GM19455 (cell line): ENCODE data around the gene DNAJC25.

Source experiments
- ATAC-seq: cut with Tn5 transposase; IDR thresholded peaks from one replicate; pipeline ENCODE4 v1.9.1; 2021; ENCODE audit not compliant: unreplicated experiment

The DNAJC25 gene

DNA sequence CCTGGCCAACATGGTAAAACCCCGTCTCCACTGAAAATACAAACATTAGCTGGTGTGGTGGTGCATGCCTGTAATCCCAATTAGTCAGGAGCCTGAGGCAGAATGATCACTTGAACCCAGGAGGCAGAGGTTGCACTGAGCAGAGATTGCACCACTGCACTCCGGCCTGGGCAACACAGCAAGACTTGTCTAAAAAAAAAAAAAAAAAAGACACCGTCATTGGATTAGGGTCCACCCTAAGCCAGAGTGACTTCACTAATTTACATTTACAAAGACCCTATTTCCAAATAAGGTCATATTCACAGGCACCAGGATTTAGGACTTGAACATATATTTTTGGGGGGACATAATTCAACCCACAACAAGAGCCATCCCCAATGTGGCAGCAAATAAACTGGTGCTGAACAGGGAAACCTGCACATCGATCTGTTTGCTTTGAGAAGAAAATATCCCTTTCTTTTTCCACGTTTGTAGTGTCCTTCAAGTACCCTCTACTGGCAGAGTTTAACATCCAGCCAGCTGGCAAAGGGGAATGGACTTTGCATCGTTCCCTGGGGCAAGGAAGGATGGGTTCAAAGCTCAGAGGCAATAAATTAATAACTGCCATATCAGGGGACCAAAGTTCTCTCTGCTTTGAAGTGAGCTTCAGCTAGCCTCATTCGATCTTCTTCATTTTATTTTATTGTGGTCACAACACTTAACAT is 3.7 kb upstream of the DNAJC25 start:
- ATAC-seq = no peak

DNA sequence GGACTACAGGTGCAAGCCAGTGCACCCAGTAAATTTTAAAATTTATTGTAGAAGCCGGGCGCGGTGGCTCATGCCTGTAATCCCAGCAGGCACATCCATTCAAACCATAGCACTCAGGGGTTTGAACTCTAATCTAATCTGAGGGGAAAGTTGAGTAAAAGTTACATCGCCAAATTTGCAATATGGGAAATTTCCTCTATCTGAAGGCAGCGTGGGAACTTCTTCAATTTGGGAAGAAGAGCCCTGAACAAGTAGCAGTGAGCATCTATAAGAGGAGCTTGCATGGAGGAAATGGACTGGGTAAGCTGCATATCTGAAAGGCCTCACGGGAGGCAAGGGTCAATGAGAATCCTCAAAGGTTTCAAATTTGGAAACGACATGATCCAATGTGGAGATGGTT is 2.7 kb upstream of the DNAJC25 start:
- ATAC-seq = no peak

DNA sequence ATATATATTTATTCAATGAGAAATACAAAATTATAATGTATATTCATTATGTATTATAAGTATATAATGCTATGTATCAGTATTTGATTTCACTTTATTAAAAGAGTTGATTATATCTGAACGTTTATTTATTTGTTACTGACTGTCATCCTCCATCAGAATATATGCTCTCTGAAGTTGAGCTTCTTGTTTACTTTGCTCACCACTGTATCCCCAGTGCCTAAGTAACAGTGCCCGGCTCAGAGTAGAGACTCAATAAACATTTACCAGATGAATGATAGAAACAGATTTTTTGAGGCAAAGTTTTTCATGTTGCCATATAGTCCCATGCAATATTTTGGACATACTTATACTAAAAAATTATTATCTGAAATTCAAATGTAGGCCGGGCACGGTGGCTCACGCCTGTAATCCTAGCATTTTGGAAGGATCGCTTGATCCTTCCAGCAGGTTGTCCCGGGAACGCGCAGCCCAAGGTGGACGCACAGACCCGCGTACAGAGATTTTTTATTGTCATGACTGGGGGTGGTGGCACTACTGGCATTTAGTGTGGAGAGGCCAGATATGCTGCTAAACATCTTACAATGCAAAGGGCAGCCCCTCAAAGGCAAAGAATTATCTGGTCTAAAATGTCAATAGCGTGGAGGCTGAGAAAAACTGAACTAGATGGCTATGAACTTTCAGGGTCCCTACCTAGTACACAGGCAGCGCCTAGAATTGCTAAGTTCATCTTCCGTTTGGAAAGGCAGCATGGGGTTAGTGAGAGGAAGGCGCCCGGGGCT is 761 bp upstream of the DNAJC25 start:
- ATAC-seq = peak; percentile 23

DNA sequence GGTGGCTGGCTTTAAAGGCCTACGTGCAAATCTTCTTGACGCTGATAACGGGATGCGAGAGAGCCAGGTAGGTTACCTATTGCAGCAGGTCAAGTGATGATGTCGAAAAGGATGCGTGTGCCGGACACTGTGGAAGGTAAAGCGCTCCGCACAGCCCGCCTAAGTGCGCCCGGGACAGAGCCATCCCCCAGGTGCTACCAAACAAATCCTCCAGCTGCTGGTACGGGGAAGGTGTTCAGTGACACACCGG is 245 bp upstream of the DNAJC25 start:
- no peak for ATAC-seq

DNA sequence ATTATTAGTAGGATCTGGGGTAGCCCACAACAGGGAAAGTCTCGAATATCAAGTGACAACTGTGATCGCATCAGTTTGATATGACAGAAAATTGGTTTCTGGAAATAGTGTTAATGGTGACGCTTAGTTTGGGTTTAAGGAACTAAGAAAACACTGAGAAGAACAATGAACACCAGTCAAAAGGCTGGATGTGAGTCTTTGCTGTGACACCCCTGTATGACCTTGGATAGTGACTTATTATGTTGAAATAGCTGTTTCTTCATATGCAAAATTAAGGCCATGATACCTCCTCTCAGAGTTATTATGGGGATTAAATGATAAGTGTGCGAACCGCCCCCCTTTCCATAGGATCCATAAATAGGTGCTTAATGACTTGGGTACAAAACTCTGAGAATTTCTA is 926 bp downstream of the DNAJC25 start:
- no peak for ATAC-seq

DNA sequence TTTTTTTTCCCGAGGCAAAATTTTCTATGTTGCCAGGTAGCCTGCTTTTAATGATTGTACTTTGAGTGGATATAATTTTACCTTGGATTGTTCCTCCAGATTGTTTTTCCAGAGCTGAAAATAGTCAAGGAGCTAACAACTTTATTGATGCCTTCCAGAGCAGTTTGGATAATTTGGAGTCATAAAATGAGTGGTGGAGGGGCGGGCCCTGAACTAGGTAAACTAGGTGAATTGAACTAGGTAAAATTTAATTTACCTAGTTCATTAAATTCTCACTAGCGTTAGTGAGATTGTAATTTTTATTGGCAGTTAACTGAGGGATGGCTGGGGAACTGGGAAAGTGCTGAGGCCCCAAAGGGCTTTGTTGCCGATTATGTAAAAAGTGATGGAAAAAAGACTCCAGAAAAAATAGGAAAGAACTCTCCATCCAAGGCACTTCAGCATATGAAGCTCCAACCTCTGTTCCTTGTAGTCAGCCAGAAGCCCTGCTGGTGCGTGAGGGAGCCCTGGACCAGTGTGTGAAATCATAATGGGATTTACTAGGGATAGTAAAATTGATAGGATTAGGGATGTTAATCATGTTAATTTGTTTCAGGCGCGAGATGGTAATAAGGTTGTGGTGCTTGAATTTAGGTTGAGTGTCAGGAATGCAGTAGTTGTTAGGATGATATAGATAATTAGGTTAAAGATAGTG is 1.7 kb downstream of the DNAJC25 start:
- ATAC-seq = no peak

DNA sequence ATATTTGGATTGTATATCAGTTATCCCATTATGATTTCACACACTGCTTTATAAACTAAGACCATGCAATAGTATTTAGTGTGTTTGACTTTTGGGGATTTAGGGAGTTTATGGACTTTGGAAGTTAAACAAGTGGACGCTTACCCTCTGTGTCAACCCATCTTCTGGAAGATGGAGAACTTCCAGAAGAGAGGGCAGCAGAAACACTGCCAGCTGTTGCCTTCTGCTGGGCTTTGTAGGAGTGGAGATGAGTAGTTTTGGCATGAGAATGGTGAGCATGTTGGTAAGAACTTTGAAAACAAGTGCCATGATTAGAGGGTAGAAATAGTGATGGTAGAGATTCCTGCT is 2.2 kb downstream of the DNAJC25 start:
- ATAC-seq = no peak

DNA sequence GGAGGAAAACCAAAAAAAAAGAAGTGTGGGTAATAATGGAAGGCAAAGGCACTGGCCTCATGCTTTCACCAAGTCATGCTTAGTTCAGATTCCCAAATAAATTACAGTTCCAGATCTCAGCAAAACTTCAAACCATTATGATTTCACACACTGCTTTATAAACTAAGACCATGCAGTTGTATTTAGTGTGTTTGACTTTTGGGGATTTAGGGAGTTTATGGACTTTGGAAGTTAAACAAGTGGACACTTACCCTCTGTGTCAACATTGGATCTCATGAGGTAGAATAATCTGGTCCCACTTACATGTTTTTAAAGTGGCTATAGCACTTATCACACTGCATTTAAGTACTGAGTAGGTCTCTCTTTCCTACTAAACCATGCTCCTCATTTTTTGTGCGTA is 3.7 kb downstream of the DNAJC25 start:
- no peak for ATAC-seq

DNA sequence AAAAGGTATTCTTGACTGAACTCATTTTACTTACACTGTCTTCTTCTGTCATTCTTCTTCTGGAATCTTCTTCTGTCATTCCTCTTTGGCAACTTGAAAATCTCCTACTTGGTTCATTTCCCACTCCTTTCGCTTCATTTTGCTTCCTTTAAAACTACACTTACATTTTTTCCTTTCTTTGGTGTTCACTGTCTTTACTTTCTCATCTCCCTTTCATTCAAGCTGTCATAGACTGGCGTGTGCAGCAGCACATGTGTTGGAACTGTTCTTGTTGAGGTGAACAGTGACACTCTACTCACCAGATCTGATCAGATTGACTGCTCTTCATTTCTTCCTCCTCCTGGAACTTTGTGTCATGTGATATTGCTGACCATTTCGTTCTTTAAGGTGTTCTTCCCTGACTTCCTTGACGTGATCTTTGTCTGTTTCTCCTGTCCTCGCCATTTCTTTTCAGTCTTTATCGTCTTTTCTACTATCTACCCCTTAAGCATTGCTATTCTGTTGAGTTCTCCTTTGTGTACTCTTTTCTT is 6.4 kb downstream of the DNAJC25 start:
- ATAC-seq = no peak

DNA sequence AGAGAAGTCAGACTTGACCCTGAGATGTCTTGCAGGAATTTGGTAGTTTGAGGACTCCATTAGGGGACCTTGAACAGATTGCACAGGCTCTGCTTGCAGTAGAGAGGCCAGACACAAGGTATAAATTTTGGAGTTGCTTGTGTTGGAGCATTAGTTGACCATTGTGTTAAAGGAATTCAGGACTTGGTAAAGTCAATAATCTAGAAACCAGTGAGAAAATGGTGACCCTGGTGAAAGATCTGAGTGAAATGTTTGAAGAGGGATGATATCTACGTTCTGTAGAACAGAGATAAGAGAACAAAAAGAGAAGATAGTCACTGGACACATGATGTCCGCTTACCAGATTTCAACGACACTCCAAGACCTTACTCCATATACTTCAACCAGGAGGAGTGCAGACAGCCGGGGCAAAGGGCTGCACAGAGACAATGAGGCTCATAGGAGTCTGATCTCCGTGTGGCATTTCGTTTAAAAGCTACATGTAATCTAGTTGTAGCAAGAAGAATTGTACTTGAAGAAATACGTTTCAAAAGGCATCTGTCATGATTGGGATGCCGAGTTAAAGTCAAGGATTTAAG is 13.2 kb downstream of the DNAJC25 start:
- ATAC-seq = no peak

DNA sequence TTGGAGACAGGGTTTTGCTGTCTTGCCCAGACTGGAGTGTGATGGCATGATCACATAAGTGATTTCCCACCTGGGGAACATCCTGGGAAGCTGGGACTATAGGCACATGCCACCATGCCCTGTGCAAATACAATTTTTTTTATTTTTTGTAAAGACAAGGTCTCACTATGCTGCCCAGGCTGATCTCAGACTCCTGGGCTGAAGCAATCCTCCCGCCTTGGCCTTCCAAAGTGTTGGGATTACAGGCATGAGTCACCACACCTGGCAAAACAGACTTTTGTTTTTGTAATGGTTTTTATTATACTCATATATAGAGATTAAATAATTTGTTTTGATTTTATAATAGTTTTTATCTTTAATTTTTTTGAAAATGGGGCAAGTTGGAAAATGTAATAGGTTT is 14.7 kb downstream of the DNAJC25 start:
- no peak for ATAC-seq

DNA sequence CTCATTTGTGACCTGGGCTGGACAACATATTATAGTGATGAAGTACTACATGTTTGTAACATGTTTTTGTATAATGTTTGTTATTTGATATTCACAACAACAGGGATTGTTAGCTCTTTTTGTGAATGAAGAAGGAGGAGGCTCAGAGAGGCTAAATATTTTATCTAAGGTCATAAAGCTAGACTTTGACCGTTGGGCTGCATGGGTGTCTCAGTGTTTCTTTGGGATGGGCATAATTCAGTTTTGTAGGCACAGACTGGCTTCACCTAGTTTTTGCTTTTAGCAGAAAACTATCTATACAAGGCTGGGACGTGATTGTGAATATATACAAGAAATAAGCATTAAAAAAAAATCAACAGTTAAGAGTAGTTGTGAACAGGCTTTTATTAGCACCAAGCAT is 15.3 kb downstream of the DNAJC25 start:
- no peak for ATAC-seq

DNA sequence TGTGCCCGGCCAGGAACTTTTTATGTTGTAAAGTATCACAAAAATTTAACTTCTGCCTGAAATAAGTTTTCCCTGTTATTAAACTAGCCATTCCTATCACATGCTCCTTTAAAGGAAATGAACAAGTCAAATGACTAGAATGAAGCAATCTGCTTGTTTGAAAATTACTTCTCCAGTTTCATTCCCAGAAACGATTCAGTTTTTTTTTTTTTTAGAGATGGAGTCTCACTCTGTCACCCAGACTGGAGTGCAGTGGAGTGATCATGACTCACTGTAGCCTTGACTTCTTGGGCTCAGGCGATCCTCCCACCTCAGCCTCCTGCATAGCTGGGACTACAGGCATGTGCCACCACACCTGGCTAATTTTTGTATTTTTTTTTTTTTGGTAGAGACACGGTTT is 16.9 kb downstream of the DNAJC25 start:
- ATAC-seq = no peak

DNA sequence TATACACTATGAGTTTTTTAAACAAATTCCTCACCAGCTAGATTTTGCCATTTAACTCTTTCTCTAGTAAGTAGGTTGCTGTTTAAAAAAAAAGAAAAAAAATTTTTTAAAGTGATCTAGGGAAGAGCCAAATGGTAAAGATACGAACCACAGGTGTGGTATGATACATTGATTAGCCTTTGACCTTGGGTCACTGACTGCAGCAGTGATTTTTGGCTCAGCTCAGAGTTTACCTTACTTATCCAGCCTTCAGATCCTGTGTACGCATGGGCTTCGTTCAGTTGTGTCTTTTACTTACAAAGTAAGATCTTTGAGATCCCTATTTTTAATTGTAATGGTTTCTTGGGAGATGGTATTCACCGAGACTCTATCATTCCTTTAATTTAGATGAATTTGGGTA is 17.9 kb downstream of the DNAJC25 start:
- no peak for ATAC-seq

DNA sequence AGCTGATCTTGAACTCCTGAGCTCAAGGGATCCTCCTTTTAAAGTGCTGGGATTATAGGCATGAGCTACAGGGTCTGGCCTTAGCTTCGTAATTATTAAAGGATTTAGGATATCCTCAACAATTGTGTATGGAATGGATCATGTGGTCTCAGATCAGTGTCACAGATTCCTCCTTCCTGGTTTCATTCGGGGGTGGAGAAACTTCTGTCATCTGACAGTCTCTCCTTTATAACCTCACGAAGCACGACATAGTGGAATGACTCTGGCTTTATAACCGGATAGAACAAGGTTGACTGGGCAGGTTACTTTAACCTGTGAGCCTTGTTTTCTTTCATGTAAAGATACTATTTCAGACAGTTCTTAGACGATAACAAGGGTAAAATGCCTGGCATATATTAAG is 25.9 kb downstream of the DNAJC25 start:
- ATAC-seq = no peak

DNA sequence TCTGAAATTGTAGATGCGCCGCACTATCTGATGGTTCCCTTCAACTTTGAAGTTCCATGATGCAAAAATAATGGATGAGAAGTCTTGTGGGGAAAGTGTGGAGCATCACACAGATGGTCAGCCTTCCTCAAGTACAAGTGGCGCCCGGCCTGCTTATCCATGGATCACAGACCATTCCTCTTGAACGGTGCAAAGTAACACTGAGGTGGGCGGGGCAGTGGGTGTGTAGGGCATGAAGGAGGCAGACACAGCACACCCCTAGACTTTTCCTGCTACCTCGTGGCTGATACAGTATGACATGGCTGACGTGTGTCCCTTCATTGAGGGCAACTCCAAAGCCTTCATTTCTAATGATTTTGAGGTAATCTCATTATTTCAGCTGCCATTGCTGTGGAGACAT is 27.8 kb downstream of the DNAJC25 start:
- no peak for ATAC-seq

DNA sequence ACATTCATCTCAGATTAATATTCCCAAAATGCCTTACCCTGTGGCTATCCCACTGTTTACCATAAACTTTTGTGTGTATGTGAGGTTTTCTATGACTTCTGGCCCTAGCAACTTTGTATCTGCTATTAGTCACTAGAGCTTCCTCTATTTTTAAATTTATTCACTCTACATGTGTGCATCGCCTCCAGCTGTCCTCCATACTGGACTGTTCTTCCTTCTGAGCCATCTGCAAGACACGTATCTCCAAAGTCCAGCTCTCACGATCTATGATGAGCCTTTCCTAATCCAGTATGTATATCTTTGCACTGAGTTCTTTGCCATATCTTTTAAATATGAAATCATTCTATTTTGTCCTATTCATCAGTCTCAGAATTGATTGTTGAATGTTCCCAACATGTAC is 28.6 kb downstream of the DNAJC25 start:
- no peak for ATAC-seq

DNA sequence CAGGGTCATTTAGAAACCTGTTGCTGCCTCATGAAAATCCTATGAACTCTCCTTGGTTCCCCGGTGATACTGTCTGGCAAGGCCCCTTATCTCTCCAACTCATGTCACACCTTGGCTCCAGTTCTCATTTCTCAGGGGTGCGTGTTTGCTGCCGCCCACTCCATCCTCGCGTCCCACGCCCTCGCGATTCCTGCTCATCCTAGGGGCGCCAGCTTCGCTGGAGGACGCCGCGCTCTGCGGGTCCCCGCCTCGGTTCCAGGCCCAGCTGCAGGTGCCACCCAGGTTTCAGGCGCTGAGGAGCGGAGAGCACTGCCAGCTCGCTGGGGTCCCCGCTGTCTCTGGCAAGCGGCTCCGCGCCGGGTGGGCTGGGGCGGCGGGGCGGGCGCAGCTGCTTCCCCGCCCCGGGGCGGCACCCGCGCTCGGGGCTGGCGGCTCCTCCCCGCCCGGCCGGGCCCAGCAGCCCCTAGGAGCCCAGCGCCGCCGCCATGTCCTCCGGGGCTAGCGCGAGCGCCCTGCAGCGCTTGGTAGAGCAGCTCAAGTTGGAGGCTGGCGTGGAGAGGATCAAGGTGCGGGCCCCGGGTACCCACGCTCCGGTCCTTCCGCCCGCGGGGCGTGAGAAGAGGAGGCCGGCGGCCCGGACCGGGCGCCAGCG is 30.1 kb downstream of the DNAJC25 start, which contains the start of gene GNG10:
Gene GNG10 (plus strand): TSS at position 456 of the 652 bp plus-strand sequence. CDS start 30 bp downstream, at position 486.
- ATAC-seq = peak; percentile 85

DNA sequence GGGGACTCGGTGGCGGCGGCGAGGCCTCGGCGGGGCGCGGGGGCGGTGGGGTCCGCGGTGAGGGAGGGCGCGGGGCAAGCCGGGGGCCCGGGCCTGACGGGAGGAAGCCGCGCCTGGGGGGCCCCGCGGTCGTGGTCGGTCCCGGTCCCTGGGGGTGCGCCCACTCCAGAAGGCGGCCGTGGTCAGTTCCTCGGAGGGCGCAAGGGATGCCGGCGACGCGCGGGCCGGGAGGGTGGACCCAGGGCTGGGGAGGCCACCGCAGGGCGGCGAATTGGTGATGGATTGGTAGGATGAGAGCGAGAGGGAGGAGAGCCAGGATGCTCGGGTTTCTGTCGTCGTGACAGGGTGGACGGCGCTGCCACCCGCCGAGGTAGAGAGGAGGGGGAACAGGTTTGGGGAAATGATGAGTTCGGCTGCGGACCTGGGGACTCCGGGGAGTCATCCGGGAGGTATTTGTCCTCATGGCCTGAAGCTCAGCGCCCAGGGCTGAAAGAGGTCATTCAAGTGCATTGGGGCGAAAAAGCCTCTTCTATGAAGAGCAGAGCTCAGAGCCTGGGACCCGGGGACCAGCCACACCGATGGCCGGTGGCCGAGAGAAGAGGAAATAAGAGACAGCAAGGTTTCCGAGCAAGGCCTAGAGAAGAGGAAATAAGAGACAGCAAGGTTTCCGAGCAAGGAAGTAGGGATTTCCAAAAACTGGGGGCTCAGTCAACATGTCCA is 30.8 kb downstream of the DNAJC25 start:
- peak; percentile 33 for ATAC-seq

DNA sequence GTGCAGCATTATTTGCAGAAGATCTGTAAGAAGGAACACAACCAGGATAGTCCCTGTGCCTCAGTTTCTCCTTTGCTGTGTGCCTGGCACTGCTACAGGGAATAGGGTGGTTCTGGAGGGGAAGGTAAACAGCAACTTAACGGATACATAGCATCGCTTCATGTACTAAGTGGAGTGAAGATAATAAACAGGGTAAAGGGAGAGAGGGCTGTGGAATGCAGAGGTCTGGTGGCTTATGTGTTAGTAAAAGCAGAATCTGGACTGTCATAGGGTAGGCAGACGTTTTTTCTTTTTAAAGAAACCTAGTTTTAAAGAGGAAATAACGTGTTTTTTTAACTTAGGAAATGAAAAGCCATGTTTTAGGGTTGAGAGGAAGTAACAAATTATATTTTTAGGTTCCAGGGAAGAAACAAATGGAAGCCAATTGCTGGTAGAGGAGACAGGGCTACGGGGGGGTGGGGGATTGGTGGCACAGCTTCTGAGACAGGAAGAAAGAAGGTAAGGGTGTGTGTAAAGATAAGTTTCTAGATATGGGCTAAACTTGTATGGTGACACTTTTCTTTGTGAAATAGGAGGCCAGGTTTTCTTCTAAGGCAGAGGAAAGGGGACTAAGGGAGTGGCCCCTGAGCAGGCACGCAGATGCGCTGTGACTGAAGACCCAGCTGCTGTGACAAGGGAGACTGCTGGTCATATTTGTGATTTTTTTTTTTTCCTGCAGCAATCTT is 31.6 kb downstream of the DNAJC25 start:
- ATAC-seq = peak; percentile 2
